Measurements from ENCODE around the gene PARD3.
"Not testable (repeated sequence)": the region's sequence is repeated elsewhere in the genome, so short reads cannot be mapped to it uniquely, and the experiment has no call there.

GRCh38 chr10:34426538-34427157, 388.4 kb downstream of the PARD3 start:
- TF ChIP-seq, protein P1, sequence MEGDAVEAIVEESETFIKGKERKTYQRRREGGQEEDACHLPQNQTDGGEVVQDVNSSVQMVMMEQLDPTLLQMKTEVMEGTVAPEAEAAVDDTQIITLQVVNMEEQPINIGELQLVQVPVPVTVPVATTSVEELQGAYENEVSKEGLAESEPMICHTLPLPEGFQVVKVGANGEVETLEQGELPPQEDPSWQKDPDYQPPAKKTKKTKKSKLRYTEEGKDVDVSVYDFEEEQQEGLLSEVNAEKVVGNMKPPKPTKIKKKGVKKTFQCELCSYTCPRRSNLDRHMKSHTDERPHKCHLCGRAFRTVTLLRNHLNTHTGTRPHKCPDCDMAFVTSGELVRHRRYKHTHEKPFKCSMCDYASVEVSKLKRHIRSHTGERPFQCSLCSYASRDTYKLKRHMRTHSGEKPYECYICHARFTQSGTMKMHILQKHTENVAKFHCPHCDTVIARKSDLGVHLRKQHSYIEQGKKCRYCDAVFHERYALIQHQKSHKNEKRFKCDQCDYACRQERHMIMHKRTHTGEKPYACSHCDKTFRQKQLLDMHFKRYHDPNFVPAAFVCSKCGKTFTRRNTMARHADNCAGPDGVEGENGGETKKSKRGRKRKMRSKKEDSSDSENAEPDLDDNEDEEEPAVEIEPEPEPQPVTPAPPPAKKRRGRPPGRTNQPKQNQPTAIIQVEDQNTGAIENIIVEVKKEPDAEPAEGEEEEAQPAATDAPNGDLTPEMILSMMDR (IDR thresholded peaks at IDR 0.05; ENCODE audit: poor library complexity), result not testable (repeated sequence)
- TF ChIP-seq EZH2phosphoT487 (IDR thresholded peaks at IDR 0.05; ENCODE audit: low read depth, severe bottlenecking, unreplicated experiment), result not testable (repeated sequence)
